BLaER1 treated with 17β-estradiol and CSF1 and Interleukin-3, amounts not matched to agents 10 nM and 100 nM (cell line): ENCODE data around the gene MTG2.

Experiments used
- H3K27ac ChIP-seq, 11 experiments: shearing (Covaris generic); formaldehyde crosslinking; 2 replicates each; pipeline ENCODE4 v1.8.1; 2022
- H3K27me3 ChIP-seq, 11 experiments: shearing (Covaris generic); formaldehyde crosslinking; 2 replicates each; pipeline ENCODE4 v1.8.1; 2022
- H3K36me3 ChIP-seq, 11 experiments: shearing (Covaris generic); formaldehyde crosslinking; 2 replicates each; pipeline ENCODE4 v1.8.1; 2022
- H3K4me1 ChIP-seq, 10 experiments: shearing (Covaris generic); formaldehyde crosslinking; 2 replicates each; pipeline ENCODE4 v1.8.1; 2022
- H3K4me2 ChIP-seq, 11 experiments: shearing (Covaris generic); formaldehyde crosslinking; 2 replicates each; pipeline ENCODE4 v1.8.1; 2022
- H3K4me3 ChIP-seq, 10 experiments: shearing (Covaris generic); formaldehyde crosslinking; 2 replicates each; pipeline ENCODE4 v1.8.1; 2022
- H3K9ac ChIP-seq, 11 experiments: shearing (Covaris generic); formaldehyde crosslinking; 2 replicates each; pipeline ENCODE4 v1.8.1; 2022
- H3K9me3 ChIP-seq, 11 experiments: shearing (Covaris generic); formaldehyde crosslinking; replicated peaks in 1 of 11; 2 replicates each; pipeline ENCODE4 v1.8.1; 2022
- H4K20me1 ChIP-seq, 11 experiments: shearing (Covaris generic); formaldehyde crosslinking; 2 replicates each; pipeline ENCODE4 v1.8.1; 2022
- Cebpa-rat ChIP-seq, 11 experiments: shearing (Covaris generic); IDR thresholded peaks; 2 replicates each; pipeline ENCODE4 v1.8.1; 2022

The MTG2 gene

DNA sequence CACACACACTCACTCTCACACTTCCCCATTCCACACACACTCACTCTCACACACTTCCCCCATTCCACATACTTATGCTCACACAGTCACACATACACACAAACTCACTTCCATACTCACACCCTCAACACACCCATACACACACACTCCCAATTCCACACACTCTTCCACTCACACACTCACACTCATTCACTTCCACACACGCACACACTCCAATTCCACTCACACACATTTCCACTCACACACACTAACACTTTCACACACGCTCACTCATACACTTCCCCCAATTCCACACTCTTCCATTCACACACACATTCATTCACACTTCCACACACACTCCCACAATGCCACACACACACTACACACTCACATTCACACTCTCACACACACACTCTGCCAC lies 47.4 kb downstream of the MTG2 start:
- H3K9ac ChIP-seq: no peak overlapping the region
- H3K9me3 ChIP-seq: peaks cover 0 to 8% (median 5%) of the 10 kb centered on the region in 11 experiments; a peak in 7 of 22 replicates
- no peaks in the 10 kb centered on the region for H3K36me3 ChIP-seq
- TF ChIP-seq Cebpa-rat (IDR thresholded peaks at IDR 0.05): no peak
- no peak overlapping the region for H3K27ac ChIP-seq
- peaks cover 0 to 14% (median 0%) of the 10 kb centered on the region in 11 experiments; a peak in 5 of 22 replicates for H3K27me3 ChIP-seq
- no peak overlapping the region for H3K4me2 ChIP-seq
- H3K4me3 ChIP-seq: no peak overlapping the region
- peaks cover 0 to 43% (median 39%) of the 10 kb centered on the region in 10 experiments; a peak in 14 of 20 replicates for H3K4me1 ChIP-seq
- peaks cover 0 to 36% (median 7%) of the 10 kb centered on the region in 11 experiments; a peak in 9 of 22 replicates for H4K20me1 ChIP-seq

DNA sequence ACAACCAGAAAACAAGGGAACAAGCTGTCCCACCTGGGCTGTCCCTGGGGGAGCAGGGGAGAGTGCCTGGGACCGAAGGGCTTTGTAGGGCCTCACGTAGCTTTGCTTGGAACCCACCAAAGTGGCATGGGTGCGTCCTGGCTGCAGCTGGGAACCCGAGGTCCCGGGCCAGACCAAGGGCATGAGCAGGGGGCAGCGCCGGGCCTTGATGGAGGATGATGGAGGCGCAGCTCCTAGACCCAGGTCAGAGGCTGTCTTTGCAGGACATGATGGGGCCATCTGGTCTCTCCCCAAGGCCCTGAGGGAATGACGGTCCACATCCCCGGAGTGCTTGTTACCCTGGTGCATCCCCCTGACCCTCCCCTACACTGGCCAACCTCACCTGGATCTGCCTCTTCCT lies 47.9 kb downstream of the MTG2 start:
- Histone ChIP-seq H3K4me1 (peaks cover 0 to 43% (median 39%) of the 10 kb centered on the region in 10 experiments; a peak in 14 of 20 replicates), H4K20me1 (peaks cover 0 to 32% (median 7%) of the 10 kb centered on the region in 11 experiments; a peak in 9 of 22 replicates), H3K36me3 (no peaks in the 10 kb centered on the region), H3K9me3 (peaks cover 0 to 8% (median 5%) of the 10 kb centered on the region in 11 experiments; a peak in 7 of 22 replicates), H3K9ac (no peak overlapping the region), H3K27me3 (peaks cover 0 to 10% (median 0%) of the 10 kb centered on the region in 11 experiments; a peak in 4 of 22 replicates), H3K4me3 (no peak overlapping the region), H3K27ac (no peak overlapping the region), H3K4me2 (no peak overlapping the region)
- TF ChIP-seq Cebpa-rat (IDR thresholded peaks at IDR 0.05): no peak

DNA sequence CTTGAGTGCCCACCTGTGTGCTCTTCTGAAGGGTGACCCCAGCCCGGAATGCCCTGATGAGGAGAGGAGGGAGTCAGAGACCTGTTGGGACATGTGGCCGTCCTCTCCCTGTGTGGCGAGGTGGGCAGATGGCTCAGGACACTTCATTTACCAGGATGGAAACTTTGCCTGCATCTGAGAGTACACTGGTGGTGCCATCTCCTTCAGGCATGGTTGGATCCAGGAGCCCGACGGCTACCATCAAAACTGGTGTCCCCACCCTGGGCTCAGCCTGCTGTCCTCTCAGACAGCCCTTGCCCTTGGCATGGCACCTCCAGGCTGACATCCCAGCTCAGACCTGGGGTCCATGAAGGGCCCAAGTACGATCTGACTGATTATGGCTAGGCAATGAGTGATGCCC lies 48.5 kb downstream of the MTG2 start:
- no peak for TF ChIP-seq Cebpa-rat (IDR thresholded peaks at IDR 0.05)

DNA sequence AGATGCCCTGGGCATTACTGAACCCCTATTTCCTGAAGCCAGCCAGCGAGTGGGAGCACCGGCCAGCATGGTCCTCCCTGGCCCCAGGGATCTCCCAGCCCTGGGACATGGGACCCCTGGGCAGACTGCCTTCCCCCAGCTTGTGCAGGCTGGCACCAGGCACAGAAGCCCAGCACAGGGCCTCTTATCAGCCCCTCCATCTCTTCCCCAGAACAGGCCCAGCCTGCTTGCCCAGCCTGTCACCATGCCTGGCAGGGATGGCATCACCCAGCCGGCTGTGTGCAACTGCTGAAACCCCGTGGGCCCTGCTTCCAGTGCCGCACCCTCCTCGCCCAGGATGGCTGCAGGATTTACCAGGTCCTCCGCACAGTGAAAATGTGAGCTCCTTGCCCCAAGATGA lies 49.4 kb downstream of the MTG2 start:
- Histone ChIP-seq H3K36me3 (no peaks in the 10 kb centered on the region), H4K20me1 (peaks cover 0 to 25% (median 0%) of the 10 kb centered on the region in 11 experiments; a peak in 2 of 22 replicates), H3K9ac (no peak overlapping the region), H3K4me1 (peaks cover 0 to 42% (median 34%) of the 10 kb centered on the region in 10 experiments; a peak in 15 of 20 replicates), H3K4me2 (no peak overlapping the region), H3K27me3 (no peaks in the 10 kb centered on the region), H3K9me3 (peaks cover 0 to 8% (median 5%) of the 10 kb centered on the region in 11 experiments; a peak in 7 of 22 replicates), H3K27ac (no peak overlapping the region), H3K4me3 (no peak overlapping the region)
- no peak for TF ChIP-seq Cebpa-rat (IDR thresholded peaks at IDR 0.05)

More for the DNA sequence above, 48.5 kb downstream of the MTG2 start:
- Histone ChIP-seq H3K27me3 (peaks cover 0 to 4% (median 0%) of the 10 kb centered on the region in 11 experiments; a peak in 3 of 22 replicates), H4K20me1 (peaks cover 0 to 26% (median 4%) of the 10 kb centered on the region in 11 experiments; a peak in 7 of 22 replicates), H3K27ac (no peak overlapping the region), H3K9me3 (peaks cover 0 to 8% (median 5%) of the 10 kb centered on the region in 11 experiments; a peak in 7 of 22 replicates), H3K36me3 (no peaks in the 10 kb centered on the region), H3K9ac (no peak overlapping the region), H3K4me2 (no peak overlapping the region), H3K4me3 (no peak overlapping the region), H3K4me1 (peaks cover 0 to 43% (median 38%) of the 10 kb centered on the region in 10 experiments; a peak in 13 of 20 replicates)

DNA sequence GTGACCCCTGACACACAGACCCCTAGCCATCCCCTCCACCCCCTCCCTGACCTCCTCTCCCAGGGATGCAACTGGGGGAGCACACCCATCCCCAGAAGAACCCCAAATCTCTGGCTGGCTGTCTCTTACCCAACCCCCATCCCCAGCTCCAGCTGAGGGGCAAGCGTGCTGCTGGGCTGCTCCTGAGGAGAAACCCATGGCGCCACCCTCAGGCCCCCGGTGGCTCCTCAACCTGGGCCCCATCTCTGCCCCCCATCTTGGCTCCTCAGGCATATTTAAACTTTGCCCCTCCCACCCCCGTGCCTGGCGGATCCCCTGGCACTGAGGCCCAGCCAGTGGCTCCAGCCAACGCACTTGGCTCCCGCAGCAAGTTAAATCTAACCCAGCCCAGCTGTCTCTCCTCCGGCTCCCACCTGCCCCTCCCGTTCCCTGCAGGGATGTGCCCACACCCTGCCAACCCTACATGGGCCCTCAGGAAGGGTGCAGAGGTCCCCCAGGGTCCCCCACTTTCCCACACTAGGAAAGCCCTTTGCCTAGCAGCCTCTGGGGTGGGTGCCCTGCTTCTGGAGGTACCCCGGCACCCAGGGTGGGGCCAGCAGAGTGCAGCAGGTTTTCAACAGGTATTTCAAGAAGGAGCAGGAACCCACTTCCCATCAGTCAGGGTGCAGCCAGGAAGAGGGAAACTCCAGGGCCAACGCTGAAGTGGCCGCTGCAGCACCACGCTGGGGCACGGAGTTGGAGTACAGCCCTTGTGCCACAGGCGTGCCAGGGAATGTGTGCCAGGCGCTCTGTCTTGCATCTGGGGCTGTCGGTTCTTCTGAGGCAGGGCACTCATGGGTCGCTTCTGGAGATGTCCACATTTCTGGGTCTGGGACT lies 50.2 kb downstream of the MTG2 start:
- Histone ChIP-seq H3K4me2 (no peak overlapping the region), H3K27me3 (no peaks in the 10 kb centered on the region), H3K9me3 (peaks cover 0 to 8% (median 5%) of the 10 kb centered on the region in 11 experiments; a peak in 7 of 22 replicates), H3K4me3 (no peak overlapping the region), H4K20me1 (peaks cover 0 to 22% (median 0%) of the 10 kb centered on the region in 11 experiments; a peak in 1 of 22 replicates), H3K9ac (no peak overlapping the region), H3K27ac (no peak overlapping the region), H3K4me1 (peaks cover 5 to 42% (median 35%) of the 10 kb centered on the region in 10 experiments; a peak in 19 of 20 replicates), H3K36me3 (no peaks in the 10 kb centered on the region)
- no peak for TF ChIP-seq Cebpa-rat (IDR thresholded peaks at IDR 0.05)

DNA sequence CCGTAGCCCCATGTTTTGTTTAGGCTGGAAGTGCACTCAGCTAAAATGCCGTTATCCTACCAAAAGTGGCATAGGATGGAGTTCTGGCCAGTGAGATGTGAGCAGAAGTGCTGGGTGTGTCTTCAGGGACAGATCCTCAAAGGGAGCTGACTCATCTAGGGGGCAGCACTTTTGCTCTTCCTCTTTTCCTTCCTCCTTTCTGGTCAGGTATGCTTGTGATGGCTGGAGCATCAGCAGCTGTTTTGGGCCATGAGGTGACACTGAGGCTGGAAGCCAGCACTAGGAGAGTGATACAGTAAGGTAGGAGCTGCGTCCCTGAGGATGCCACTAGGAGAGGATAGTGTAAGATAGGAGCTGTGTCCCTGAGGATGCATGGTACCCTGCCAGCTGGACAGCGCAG lies 50.9 kb downstream of the MTG2 start:
- H3K4me2 ChIP-seq: no peak overlapping the region
- H3K4me1 ChIP-seq: peaks cover 5 to 38% (median 34%) of the 10 kb centered on the region in 10 experiments; a peak in 19 of 20 replicates
- H3K9me3 ChIP-seq: peaks cover 0 to 8% (median 5%) of the 10 kb centered on the region in 11 experiments; a peak in 7 of 22 replicates
- H3K36me3 ChIP-seq: no peaks in the 10 kb centered on the region
- H3K27me3 ChIP-seq: no peaks in the 10 kb centered on the region
- H3K27ac ChIP-seq: no peak overlapping the region
- H3K4me3 ChIP-seq: no peak overlapping the region
- peaks cover 0 to 15% (median 0%) of the 10 kb centered on the region in 11 experiments; a peak in 1 of 22 replicates for H4K20me1 ChIP-seq
- no peak overlapping the region for H3K9ac ChIP-seq
- no peak for TF ChIP-seq Cebpa-rat (IDR thresholded peaks at IDR 0.05)

DNA sequence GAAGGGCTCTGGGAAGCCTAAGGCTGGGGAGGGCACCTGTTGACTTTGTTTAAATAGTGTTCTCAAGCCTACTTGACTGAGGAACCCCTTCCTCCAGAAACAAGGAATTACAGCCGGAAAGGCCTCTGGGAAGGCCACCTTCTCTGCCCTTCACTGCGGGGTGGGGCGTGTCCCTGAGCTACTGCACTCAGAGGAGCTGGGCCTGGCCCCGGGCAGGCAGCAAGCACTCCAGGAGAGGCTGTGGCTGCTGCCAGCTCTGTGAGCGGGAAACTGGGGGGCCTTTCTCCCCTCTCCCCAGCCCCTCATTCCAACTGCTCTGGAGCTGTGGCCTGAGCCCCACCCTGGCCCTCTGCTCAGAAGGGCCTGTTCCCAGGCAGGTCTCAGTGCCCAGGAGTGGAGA lies 51.5 kb downstream of the MTG2 start:
- H3K9me3 ChIP-seq: peaks cover 0 to 8% (median 5%) of the 10 kb centered on the region in 11 experiments; a peak in 7 of 22 replicates
- no peak for TF ChIP-seq Cebpa-rat (IDR thresholded peaks at IDR 0.05)
- H3K4me2 ChIP-seq: peak overlapping the region in 6 of 11 experiments; percentile 26 to 61 (median 54); a peak in 9 of 22 replicates
- H3K4me3 ChIP-seq: no peak overlapping the region
- H3K27ac ChIP-seq: no peak overlapping the region
- H4K20me1 ChIP-seq: peaks cover 2 to 15% (median 2%) of the 10 kb centered on the region in 11 experiments; a peak in 18 of 22 replicates
- no peaks in the 10 kb centered on the region for H3K27me3 ChIP-seq
- no peaks in the 10 kb centered on the region for H3K36me3 ChIP-seq
- H3K4me1 ChIP-seq: peaks cover 7 to 43% (median 39%) of the 10 kb centered on the region in 10 experiments
- peak overlapping the region in 3 of 11 experiments; percentile 9 to 57 (median 43); a peak in 5 of 22 replicates for H3K9ac ChIP-seq

DNA sequence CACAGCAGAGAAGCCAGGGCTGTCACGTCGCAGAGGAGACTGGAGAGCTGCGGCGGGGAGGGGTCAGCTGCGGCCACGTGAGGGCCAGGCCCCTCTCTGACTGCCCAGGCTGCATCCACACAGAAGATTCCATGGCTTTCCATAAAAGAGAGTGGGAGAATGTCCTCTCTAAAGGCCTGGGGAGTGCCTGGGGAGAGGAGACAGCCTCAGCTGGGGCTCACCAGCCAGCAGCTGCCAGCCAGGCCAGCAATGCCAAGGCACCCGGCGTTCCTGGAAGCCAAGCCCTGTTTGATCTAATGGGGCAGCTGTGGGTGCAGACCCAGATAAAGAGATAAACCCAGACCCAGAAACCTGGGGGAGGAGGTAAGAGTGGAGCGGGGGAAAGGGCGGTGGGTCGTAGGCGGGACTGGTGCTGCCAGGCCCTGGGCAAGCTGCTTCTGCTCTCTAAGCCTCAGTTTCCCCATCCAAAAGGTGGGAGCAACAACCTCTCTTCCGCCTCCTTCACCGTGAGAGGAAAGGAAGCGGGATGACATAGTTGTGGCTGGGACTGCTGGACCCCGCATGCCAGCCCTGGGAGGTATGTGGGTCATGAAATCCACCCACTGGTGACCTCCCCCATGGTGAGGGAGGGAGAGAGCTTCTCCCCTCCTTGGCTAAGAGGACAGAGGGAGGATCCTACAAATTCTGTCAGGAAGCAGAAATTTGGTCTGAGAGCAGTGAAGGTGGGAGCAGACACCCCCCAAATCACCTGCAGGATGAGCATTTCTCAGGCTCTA lies 52.4 kb downstream of the MTG2 start:
- peaks cover 5 to 24% (median 11%) of the 10 kb centered on the region in 11 experiments; a peak in 20 of 22 replicates for H4K20me1 ChIP-seq
- H3K4me1 ChIP-seq: peaks cover 15 to 51% (median 47%) of the 10 kb centered on the region in 10 experiments
- no peak for TF ChIP-seq Cebpa-rat (IDR thresholded peaks at IDR 0.05)
- no peaks in the 10 kb centered on the region for H3K36me3 ChIP-seq
- no peak overlapping the region for H3K4me3 ChIP-seq
- no peaks in the 10 kb centered on the region for H3K27me3 ChIP-seq
- peak overlapping the region in 2 of 11 experiments; percentile 34 to 57; a peak in 4 of 22 replicates for H3K9ac ChIP-seq
- H3K9me3 ChIP-seq: peaks cover 0 to 8% (median 5%) of the 10 kb centered on the region in 11 experiments; a peak in 7 of 22 replicates
- peak overlapping the region in 8 of 11 experiments; percentile 4 to 61 (median 51); a peak in 13 of 22 replicates for H3K4me2 ChIP-seq
- no peak overlapping the region; a peak in 1 of 22 replicates for H3K27ac ChIP-seq
